NCI-H1930 (cell line): Measurements from ENCODE around the gene MBD6.
"Not testable (repeated sequence)": the region's sequence is repeated elsewhere in the genome, so short reads cannot be mapped to it uniquely, and the experiment has no call there.

ENCODE experiments used
- DNase-seq, 2 experiments: peaks; one replicate each; lab custom pipeline; 2025; lab: John Stamatoyannopoulos, UW

The MBD6 gene

GRCh38 chr12:57549203-57549908 lies 26.7 kb downstream of the MBD6 start:
- DNase-seq: no peak

GRCh38 chr12:57549909-57550640 lies 27.5 kb downstream of the MBD6 start, which contains the start of gene KIF5A:
Gene KIF5A, plus strand, starts transcription at chr12:57550044. Its CDS starts 228 bp downstream, at chr12:57550272.
- DNase-seq: peak; percentile 57 to 71

- no peak for DNase-seq
Observed at GRCh38 chr12:57550641-57551549, 28.3 kb downstream of the MBD6 start.

- DNase-seq: no peak
Observed at GRCh38 chr12:57551637-57552305, 29.1 kb downstream of the MBD6 start.

GRCh38 chr12:57552306-57552651 lies 29.7 kb downstream of the MBD6 start:
- no peak for DNase-seq

GRCh38 chr12:57552835-57553313 lies 30.2 kb downstream of the MBD6 start:
- DNase-seq: no peak

- DNase-seq: no peak
Observed at GRCh38 chr12:57553343-57554202, 30.9 kb downstream of the MBD6 start.

- no peak for DNase-seq
Observed at GRCh38 chr12:57554453-57554852, 31.8 kb downstream of the MBD6 start.

GRCh38 chr12:57554897-57555296 lies 32.3 kb downstream of the MBD6 start:
- DNase-seq: no peak

- no peak for DNase-seq
Observed at GRCh38 chr12:57558864-57559263, 36.2 kb downstream of the MBD6 start.

GRCh38 chr12:57560516-57560915 lies 37.9 kb downstream of the MBD6 start:
- no peak for DNase-seq

GRCh38 chr12:57561117-57561516 lies 38.5 kb downstream of the MBD6 start:
- not testable (repeated sequence) for DNase-seq

GRCh38 chr12:57563358-57563757 lies 40.7 kb downstream of the MBD6 start:
- no peak for DNase-seq

GRCh38 chr12:57564178-57564740 lies 41.6 kb downstream of the MBD6 start:
- DNase-seq: no peak

GRCh38 chr12:57568838-57569237 lies 46.2 kb downstream of the MBD6 start:
- DNase-seq: no peak

GRCh38 chr12:57569858-57570257 lies 47.2 kb downstream of the MBD6 start:
- no peak for DNase-seq

GRCh38 chr12:57570438-57570837 lies 47.8 kb downstream of the MBD6 start:
- DNase-seq: not testable (repeated sequence)

GRCh38 chr12:57571926-57572762 lies 49.5 kb downstream of the MBD6 start:
- no peak for DNase-seq

GRCh38 chr12:57574795-57575194 lies 52.2 kb downstream of the MBD6 start:
- no peak for DNase-seq
